PC-9 (cell line): ENCODE measurements around the gene ZFAND3. TPM values are rescaled to one million over a fixed set of nuclear protein-coding genes. Genes with fewer than 3 reads are reported as not detected.

Experiments
- BruUV-seq: library from RNA; stranded (reverse); fragments of 400-500 nt; replicated peaks from 2 replicates; lab custom pipeline; 2021; lab: Mats Ljungman, UMichigan
- CTCF ChIA-PET: fragments of 300-600 bp; sonication (Branson Sonifier 250); formaldehyde crosslinking; loops from one replicate; lab custom pipeline; 2022; ENCODE audit warnings: antibody characterized with exemption; lab: Charles Lee
- POLR2A ChIA-PET: fragments of 300-600 bp; sonication (Branson Sonifier 250); formaldehyde crosslinking; loops from one replicate; lab custom pipeline; 2022; ENCODE audit warnings: antibody characterized with exemption; ENCODE audit not compliant: unreplicated experiment; lab: Charles Lee
- DNase-seq, 2 experiments: peaks; one replicate each; pipeline versions ENCODE4 v3.0.0 to v3.0.0-alpha.2; 2015 to 2022; ENCODE audit warnings: mixed read lengths in 1 of 2
- H2AFZ ChIP-seq: fragments of 200-600 bp; sonication (generic); 2 replicates; pipeline ENCODE4 v1.8.1; 2017; ENCODE audit warnings: antibody characterized with exemption
- H3F3A ChIP-seq: fragments of 200-600 bp; sonication (generic); 2 replicates; pipeline ENCODE4 v1.8.1; 2017; ENCODE audit warnings: antibody characterized with exemption, mild to moderate bottlenecking, low read depth; ENCODE audit not compliant: insufficient read depth
- H3K27ac ChIP-seq: fragments of 200-600 bp; sonication (generic); 2 replicates; pipeline ENCODE4 v1.6.1; 2016; ENCODE audit warnings: mixed run types
- H3K27me3 ChIP-seq: fragments of 200-600 bp; sonication (generic); 2 replicates; pipeline ENCODE4 v1.6.1; 2016; ENCODE audit warnings: low read depth, mixed run types; ENCODE audit not compliant: insufficient read depth
- H3K36me3 ChIP-seq: fragments of 200-600 bp; sonication (generic); 2 replicates; pipeline ENCODE4 v1.6.1; 2016; ENCODE audit warnings: low read depth, mixed run types
- H3K4me1 ChIP-seq: fragments of 200-600 bp; sonication (generic); replicated peaks from 2 replicates; pipeline ENCODE4 v1.6.1; 2016; ENCODE audit warnings: mixed run types; ENCODE audit not compliant: insufficient read depth
- H3K4me2 ChIP-seq: fragments of 200-600 bp; sonication (generic); 2 replicates; pipeline ENCODE4 v1.6.1; 2017; ENCODE audit warnings: mixed run types
- H3K4me3 ChIP-seq: fragments of 200-600 bp; sonication (generic); 2 replicates; pipeline ENCODE4 v1.6.1; 2016; ENCODE audit warnings: mixed run types
- H3K79me2 ChIP-seq: fragments of 200-600 bp; sonication (generic); 2 replicates; pipeline ENCODE4 v1.6.1; 2017; ENCODE audit warnings: low read depth, mixed run types
- H3K9me2 ChIP-seq: fragments of 200-600 bp; sonication (generic); 2 replicates; pipeline ENCODE4 v1.8.1; 2017; ENCODE audit warnings: mild to moderate bottlenecking; ENCODE audit not compliant: insufficient read depth
- H3K9me3 ChIP-seq: fragments of 200-600 bp; sonication (generic); 2 replicates; pipeline ENCODE4 v1.8.1; 2016; ENCODE audit warnings: low read depth; ENCODE audit not compliant: insufficient read depth
- H4K20me1 ChIP-seq: fragments of 200-600 bp; sonication (generic); 2 replicates; pipeline ENCODE4 v1.8.1; 2017; ENCODE audit not compliant: insufficient read depth
- EZH2 ChIP-seq: fragments of 200-600 bp; sonication (generic); IDR thresholded peaks from 2 replicates; pipeline ENCODE4 v1.8.0; 2017; ENCODE audit warnings: antibody characterized with exemption, low read depth
- intact Hi-C: fragments of 100-400 bp; cut with micrococcal nuclease; formaldehyde crosslinking; loops from one replicate; pipeline ENCODE4 v1.10.0; 2022; ENCODE audit not compliant: unreplicated experiment
- total RNA-seq: library from RNA; stranded (reverse); gene quantifications from 2 replicates; pipeline ENCODE4 v1.2.3, GENCODE V29; 2021
- TF ChIP-seq, protein P1 (sequence below): fragments of 200-600 bp; sonication (generic); conservative IDR thresholded peaks from 2 replicates; pipeline ENCODE4 v1.6.1; 2017; ENCODE audit warnings: mixed run types, antibody characterized with exemption, mild to moderate bottlenecking, moderate library complexity

Gene ZFAND3
- total RNA-seq, 1 experiment from 2014 or later: 46.8 TPM

- CTCF ChIA-PET: no interaction called here
These were observed 16.4 kb downstream of the ZFAND3 start for GRCh38 chr6:37835923-37836322.

DNA sequence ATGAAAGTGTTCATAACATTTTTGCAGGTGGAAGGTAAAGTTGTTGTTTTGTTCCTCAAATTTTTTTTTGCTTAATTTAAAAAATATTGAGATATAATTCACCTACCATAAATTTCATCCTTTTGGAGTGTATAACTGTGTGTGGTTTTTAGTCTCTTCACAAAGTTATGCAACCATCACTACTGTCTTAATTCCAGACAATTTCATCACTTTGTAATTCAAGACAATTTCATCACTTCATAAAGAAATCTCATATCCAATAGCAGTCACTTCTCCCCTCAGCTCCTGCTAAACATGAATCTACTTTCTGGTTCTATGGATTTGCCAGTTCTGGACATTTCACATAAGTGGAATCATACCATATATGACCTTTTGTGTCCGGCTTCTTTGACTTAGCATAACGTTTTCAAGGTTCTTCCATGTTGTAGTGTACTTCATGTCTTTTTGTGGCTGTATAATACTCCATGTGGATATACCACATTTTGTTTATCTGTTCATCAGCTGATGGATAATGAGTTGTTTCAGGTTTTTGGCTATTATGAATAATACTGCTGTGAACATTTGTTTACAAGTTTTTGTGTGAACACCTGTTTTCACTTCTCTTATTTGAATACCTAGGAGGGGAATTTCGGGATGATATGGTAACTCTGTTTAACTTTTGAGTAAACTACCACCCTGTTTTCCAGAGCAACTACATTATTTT, 18.8 kb downstream of the ZFAND3 start:
- H2AFZ ChIP-seq: no peak overlapping the region
- H3K36me3 ChIP-seq: peaks cover 16% of the 10 kb centered on the region; the same call in 1 of the 2 replicates
- H3K9me3 ChIP-seq: peaks cover 7% of the 10 kb centered on the region; the same call in 1 of the 2 replicates
- peaks cover 80% of the 10 kb centered on the region for H4K20me1 ChIP-seq
- no peaks in the 10 kb centered on the region; the same call in 1 of the 2 replicates for H3F3A ChIP-seq
- no peak overlapping the region for H3K27ac ChIP-seq
- intact Hi-C loops: no loop called here
- TF ChIP-seq EZH2: no peak
- TF ChIP-seq, protein P1, sequence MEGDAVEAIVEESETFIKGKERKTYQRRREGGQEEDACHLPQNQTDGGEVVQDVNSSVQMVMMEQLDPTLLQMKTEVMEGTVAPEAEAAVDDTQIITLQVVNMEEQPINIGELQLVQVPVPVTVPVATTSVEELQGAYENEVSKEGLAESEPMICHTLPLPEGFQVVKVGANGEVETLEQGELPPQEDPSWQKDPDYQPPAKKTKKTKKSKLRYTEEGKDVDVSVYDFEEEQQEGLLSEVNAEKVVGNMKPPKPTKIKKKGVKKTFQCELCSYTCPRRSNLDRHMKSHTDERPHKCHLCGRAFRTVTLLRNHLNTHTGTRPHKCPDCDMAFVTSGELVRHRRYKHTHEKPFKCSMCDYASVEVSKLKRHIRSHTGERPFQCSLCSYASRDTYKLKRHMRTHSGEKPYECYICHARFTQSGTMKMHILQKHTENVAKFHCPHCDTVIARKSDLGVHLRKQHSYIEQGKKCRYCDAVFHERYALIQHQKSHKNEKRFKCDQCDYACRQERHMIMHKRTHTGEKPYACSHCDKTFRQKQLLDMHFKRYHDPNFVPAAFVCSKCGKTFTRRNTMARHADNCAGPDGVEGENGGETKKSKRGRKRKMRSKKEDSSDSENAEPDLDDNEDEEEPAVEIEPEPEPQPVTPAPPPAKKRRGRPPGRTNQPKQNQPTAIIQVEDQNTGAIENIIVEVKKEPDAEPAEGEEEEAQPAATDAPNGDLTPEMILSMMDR: no peak
- H3K4me2 ChIP-seq: no peak overlapping the region
- no peaks in the 10 kb centered on the region for H3K9me2 ChIP-seq
- H3K79me2 ChIP-seq: peaks cover 98% of the 10 kb centered on the region
- POLR2A ChIA-PET: no interaction called here
- no TSS peak for BruUV-seq
- H3K4me3 ChIP-seq: no peak overlapping the region
- no peaks in the 10 kb centered on the region for H3K4me1 ChIP-seq
- no peaks in the 10 kb centered on the region for H3K27me3 ChIP-seq
- no peak for DNase-seq
- CTCF ChIA-PET: no interaction called here

More at GRCh38 chr6:37835923-37836322, 16.4 kb downstream of the ZFAND3 start:
- no peaks in the 10 kb centered on the region for H3K27me3 ChIP-seq
- no peak overlapping the region for H3K4me3 ChIP-seq
- H4K20me1 ChIP-seq: peaks cover 79% of the 10 kb centered on the region
- no TSS peak for BruUV-seq
- intact Hi-C loops: no loop called here
- no peaks in the 10 kb centered on the region; the same call in 1 of the 2 replicates for H3F3A ChIP-seq
- H3K4me1 ChIP-seq: no peaks in the 10 kb centered on the region
- H3K36me3 ChIP-seq: peaks cover 16% of the 10 kb centered on the region; the same call in 1 of the 2 replicates
- H3K4me2 ChIP-seq: no peak overlapping the region
- POLR2A ChIA-PET: no interaction called here
- H3K79me2 ChIP-seq: peaks cover 94% of the 10 kb centered on the region
- TF ChIP-seq EZH2: no peak
- TF ChIP-seq, protein P1: no peak
- peaks cover 7% of the 10 kb centered on the region; the same call in 1 of the 2 replicates for H3K9me3 ChIP-seq
- no peak overlapping the region for H3K27ac ChIP-seq
- DNase-seq: no peak
- no peaks in the 10 kb centered on the region for H3K9me2 ChIP-seq
- no peak overlapping the region for H2AFZ ChIP-seq

GRCh38 chr6:37840143-37840939, 20.8 kb downstream of the ZFAND3 start:
- Histone ChIP-seq H3K36me3 (0 out of 2 replicates have a peak, but pooled peaks cover 16% of the 10 kb centered on the region), H3K27ac (no peak overlapping the region), H3K4me1 (no peaks in the 10 kb centered on the region), H3K9me2 (no peaks in the 10 kb centered on the region), H3K9me3 (no peaks in the 10 kb centered on the region), H4K20me1 (peaks cover 76% of the 10 kb centered on the region), H3K27me3 (no peaks in the 10 kb centered on the region), H3K4me2 (no peak overlapping the region), H2AFZ (no peak overlapping the region), H3K79me2 (peaks cover 96% of the 10 kb centered on the region), H3K4me3 (no peak overlapping the region), H3F3A (no peaks in the 10 kb centered on the region; the same call in 1 of the 2 replicates)
- TF ChIP-seq, protein P1: no peak
- TF ChIP-seq EZH2: no peak
- intact Hi-C loops: no loop called here
- ChIA-PET POLR2A (no interaction called here), CTCF (no interaction called here)
- no TSS peak for BruUV-seq
- DNase-seq: no peak
